Measurements from ENCODE around the gene ZNF318. TPM values are rescaled to one million over a fixed set of nuclear protein-coding genes. Genes with fewer than 3 reads are reported as not detected.

ZNF318 gene
- total and polyA plus RNA-seq, 2 donors (not counting 3 experiments of a cell fraction or from before 2014, with no cell fraction given) = 7.1 to 13.6 TPM

DNA sequence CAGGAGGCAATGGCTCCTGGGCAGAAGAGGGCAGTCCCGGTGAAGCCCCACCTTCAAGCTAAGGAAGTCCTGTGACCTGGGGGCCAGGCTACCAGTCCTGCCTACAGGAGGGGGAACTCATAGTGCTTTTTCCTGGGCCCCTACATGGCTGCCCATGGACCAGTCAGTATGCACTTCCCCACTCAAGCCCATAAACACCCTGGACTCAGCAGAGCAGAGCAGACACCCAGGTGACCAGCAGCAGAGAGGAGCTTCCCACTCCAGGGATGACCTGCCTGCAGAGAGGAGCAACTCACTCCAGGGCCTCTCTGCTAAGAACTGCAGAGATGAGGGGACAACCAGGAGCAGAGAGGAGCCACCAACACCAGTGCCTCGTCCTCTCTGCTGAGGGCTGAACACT is 43.6 kb upstream of the ZNF318 start:
- no TSS peak for BruUV-seq (replicated peaks)
- H3K4me2 ChIP-seq (ENCODE audit: insufficient read depth, low read length) = no peak overlapping the region
- CTCF ChIA-PET = no interaction called here

DNA sequence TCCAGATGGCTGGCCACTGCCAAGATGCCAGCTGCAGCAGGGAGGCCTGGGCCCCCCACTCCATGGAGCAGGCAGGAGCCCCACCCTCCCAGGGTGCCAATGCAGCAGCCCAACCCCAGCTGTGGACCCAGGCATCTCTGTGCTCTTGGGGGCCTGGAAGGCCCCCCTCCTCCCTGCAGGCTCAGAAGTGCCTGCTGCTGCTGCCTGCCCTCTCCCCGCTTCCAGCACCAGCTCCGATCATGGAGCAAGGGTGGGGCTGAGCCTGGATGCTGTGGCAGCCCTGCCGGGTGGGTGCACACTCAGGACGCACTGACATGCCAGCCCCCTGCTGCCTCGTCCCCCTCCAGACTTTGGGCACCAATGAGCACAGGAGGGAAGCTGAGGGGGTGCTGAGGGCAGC is 43.1 kb upstream of the ZNF318 start:
- intact Hi-C loops (cut with micrococcal nuclease) (no loop called here), dilution Hi-C loops (cut with MboI; ENCODE audit: extremely low pct_ligation_motif_present, low sequenced_read_pairs) (no loop called here)
- Histone ChIP-seq H3K27me3 (ENCODE audit: control insufficient read depth in 2 of 2, insufficient read depth in 2 of 2, low read length in 2 of 2) (peaks cover 4 to 10% of the 10 kb centered on the region in 2 experiments), H3K36me3 (ENCODE audit: control insufficient read depth in 2 of 2, extremely low read depth in 1 of 2, insufficient read depth in 2 of 2, low read length in 2 of 2) (no peaks in the 10 kb centered on the region), H3K4me3 (replicated peaks in 1 of 3; ENCODE audit: insufficient read depth in 1 of 3, low read depth in 1 of 3, low read length in 3 of 3) (no peak overlapping the region), H3K9me1 (replicated peaks; ENCODE audit: control insufficient read depth, extremely low read depth, insufficient read depth, low read length) (no peaks in the 10 kb centered on the region), H2AFZ (ENCODE audit: low read depth, low read length) (no peak overlapping the region), H4K20me1 (replicated peaks; ENCODE audit: control insufficient read depth, extremely low read depth, insufficient read depth, low read length) (no peaks in the 10 kb centered on the region), H3K4me1 (ENCODE audit: control insufficient read depth, extremely low read depth, insufficient read depth, low read length) (no peaks in the 10 kb centered on the region), H3K9me3 (replicated peaks; ENCODE audit: control insufficient read depth, insufficient read depth, low read length) (no peaks in the 10 kb centered on the region), H3K79me2 (ENCODE audit: control insufficient read depth, insufficient read depth, low read length) (no peaks in the 10 kb centered on the region), H3K27ac (ENCODE audit: insufficient read depth, low read depth, low read length) (no peak overlapping the region), H3K9ac (replicated peaks; ENCODE audit: extremely low read depth, insufficient read depth, low read length) (no peak overlapping the region), H3K4me2 (ENCODE audit: insufficient read depth, low read length) (no peak overlapping the region)
- FAIRE-seq (no peak), DNase-seq (ENCODE audit: low read depth, low spot score) (no peak)
- BruUV-seq (replicated peaks) = no TSS peak
- ChIA-PET POLR2A (no interaction called here), CTCF (no interaction called here)
- no peak for TF ChIP-seq JUN (IDR thresholded peaks at IDR 0.05; ENCODE audit: borderline replicate concordance, insufficient read depth, insufficient read length, low read depth)
- TF ChIP-seq POLR2A (IDR thresholded peaks at IDR 0.05; ENCODE audit: low read depth, low read length) = no peak
- TF ChIP-seq, protein P1, sequence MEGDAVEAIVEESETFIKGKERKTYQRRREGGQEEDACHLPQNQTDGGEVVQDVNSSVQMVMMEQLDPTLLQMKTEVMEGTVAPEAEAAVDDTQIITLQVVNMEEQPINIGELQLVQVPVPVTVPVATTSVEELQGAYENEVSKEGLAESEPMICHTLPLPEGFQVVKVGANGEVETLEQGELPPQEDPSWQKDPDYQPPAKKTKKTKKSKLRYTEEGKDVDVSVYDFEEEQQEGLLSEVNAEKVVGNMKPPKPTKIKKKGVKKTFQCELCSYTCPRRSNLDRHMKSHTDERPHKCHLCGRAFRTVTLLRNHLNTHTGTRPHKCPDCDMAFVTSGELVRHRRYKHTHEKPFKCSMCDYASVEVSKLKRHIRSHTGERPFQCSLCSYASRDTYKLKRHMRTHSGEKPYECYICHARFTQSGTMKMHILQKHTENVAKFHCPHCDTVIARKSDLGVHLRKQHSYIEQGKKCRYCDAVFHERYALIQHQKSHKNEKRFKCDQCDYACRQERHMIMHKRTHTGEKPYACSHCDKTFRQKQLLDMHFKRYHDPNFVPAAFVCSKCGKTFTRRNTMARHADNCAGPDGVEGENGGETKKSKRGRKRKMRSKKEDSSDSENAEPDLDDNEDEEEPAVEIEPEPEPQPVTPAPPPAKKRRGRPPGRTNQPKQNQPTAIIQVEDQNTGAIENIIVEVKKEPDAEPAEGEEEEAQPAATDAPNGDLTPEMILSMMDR (IDR thresholded peaks at IDR 0.05; ENCODE audit: extremely low read depth in 1 of 2, insufficient read depth in 1 of 2, low read depth in 1 of 2, low read length in 2 of 2) = no peak
- TF ChIP-seq MYC (IDR thresholded peaks at IDR 0.05; ENCODE audit: low read depth, low read length) = no peak
- no peak for TF ChIP-seq FOS (IDR thresholded peaks at IDR 0.05; ENCODE audit: borderline replicate concordance, insufficient read depth, low read length)
- TF ChIP-seq, protein P2, sequence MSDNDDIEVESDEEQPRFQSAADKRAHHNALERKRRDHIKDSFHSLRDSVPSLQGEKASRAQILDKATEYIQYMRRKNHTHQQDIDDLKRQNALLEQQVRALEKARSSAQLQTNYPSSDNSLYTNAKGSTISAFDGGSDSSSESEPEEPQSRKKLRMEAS (IDR thresholded peaks at IDR 0.05; ENCODE audit: insufficient read depth, insufficient read length) = no peak
- TF ChIP-seq EZH2 (IDR thresholded peaks at IDR 0.05; ENCODE audit: borderline replicate concordance, low read depth, low read length, severe bottlenecking) = no peak
- TF ChIP-seq POLR2AphosphoS5 (IDR thresholded peaks at IDR 0.05; ENCODE audit: insufficient read depth, low read depth, low read length) = no peak
- TF ChIP-seq GATA2 (IDR thresholded peaks at IDR 0.05; ENCODE audit: insufficient read depth, insufficient read length, low read depth, low read length) = no peak

More for the DNA sequence above, 43.6 kb upstream of the ZNF318 start:
- no peak for FAIRE-seq
- POLR2A ChIA-PET = no interaction called here
- Histone ChIP-seq H3K36me3 (ENCODE audit: control insufficient read depth in 2 of 2, extremely low read depth in 1 of 2, insufficient read depth in 2 of 2, low read length in 2 of 2) (no peaks in the 10 kb centered on the region), H4K20me1 (replicated peaks; ENCODE audit: control insufficient read depth, extremely low read depth, insufficient read depth, low read length) (no peaks in the 10 kb centered on the region), H3K79me2 (ENCODE audit: control insufficient read depth, insufficient read depth, low read length) (no peaks in the 10 kb centered on the region), H3K9ac (replicated peaks; ENCODE audit: extremely low read depth, insufficient read depth, low read length) (no peak overlapping the region), H3K9me1 (replicated peaks; ENCODE audit: control insufficient read depth, extremely low read depth, insufficient read depth, low read length) (no peaks in the 10 kb centered on the region), H3K27ac (ENCODE audit: insufficient read depth, low read depth, low read length) (no peak overlapping the region), H2AFZ (ENCODE audit: low read depth, low read length) (no peak overlapping the region), H3K4me3 (replicated peaks in 1 of 3; ENCODE audit: insufficient read depth in 1 of 3, low read depth in 1 of 3, low read length in 3 of 3) (no peak overlapping the region), H3K4me1 (ENCODE audit: control insufficient read depth, extremely low read depth, insufficient read depth, low read length) (no peaks in the 10 kb centered on the region), H3K9me3 (replicated peaks; ENCODE audit: control insufficient read depth, insufficient read depth, low read length) (no peaks in the 10 kb centered on the region), H3K27me3 (ENCODE audit: control insufficient read depth in 2 of 2, insufficient read depth in 2 of 2, low read length in 2 of 2) (peaks cover 4 to 11% of the 10 kb centered on the region in 2 experiments)
- no peak for DNase-seq (ENCODE audit: low read depth, low spot score)
- intact Hi-C loops (cut with micrococcal nuclease) = no loop called here
- dilution Hi-C loops (cut with MboI; ENCODE audit: extremely low pct_ligation_motif_present, low sequenced_read_pairs) = no loop called here
- no peak for TF ChIP-seq EZH2 (IDR thresholded peaks at IDR 0.05; ENCODE audit: borderline replicate concordance, low read depth, low read length, severe bottlenecking)
- TF ChIP-seq POLR2A (IDR thresholded peaks at IDR 0.05; ENCODE audit: low read depth, low read length) = no peak
- TF ChIP-seq POLR2AphosphoS5 (IDR thresholded peaks at IDR 0.05; ENCODE audit: insufficient read depth, low read depth, low read length) = no peak
- no peak for TF ChIP-seq JUN (IDR thresholded peaks at IDR 0.05; ENCODE audit: borderline replicate concordance, insufficient read depth, insufficient read length, low read depth)
- TF ChIP-seq, protein P1 (IDR thresholded peaks at IDR 0.05; ENCODE audit: extremely low read depth in 1 of 2, insufficient read depth in 1 of 2, low read depth in 1 of 2, low read length in 2 of 2) = no peak
- TF ChIP-seq, protein P2 (IDR thresholded peaks at IDR 0.05; ENCODE audit: insufficient read depth, insufficient read length) = no peak
- TF ChIP-seq MYC (IDR thresholded peaks at IDR 0.05; ENCODE audit: low read depth, low read length) = no peak
